ENCODE results near the gene WDR18.

The WDR18 gene

GRCh38 chr19:1008268-1009040 is 24.3 kb downstream of the WDR18 start:
- no peak for TF ChIP-seq TAF1 (IDR thresholded peaks at IDR 0.05; ENCODE audit: borderline replicate concordance, insufficient read depth, low read length)
- no peak for TF ChIP-seq REST (IDR thresholded peaks at IDR 0.05; ENCODE audit: insufficient read depth in 1 of 2, low read depth in 2 of 2, low read length in 2 of 2)
- no peak for TF ChIP-seq POLR2AphosphoS5 (IDR thresholded peaks at IDR 0.05; ENCODE audit: low read depth, low read length)
- no peak for TF ChIP-seq FOXP2 (optimal IDR thresholded peaks at IDR 0.05; ENCODE audit: borderline replicate concordance, extremely low read depth, extremely low read length, insufficient read depth)
- no peak for TF ChIP-seq SIN3A (IDR thresholded peaks at IDR 0.05; ENCODE audit: borderline replicate concordance, insufficient read depth, low read length)

- TF ChIP-seq TAF1 (IDR thresholded peaks at IDR 0.05; ENCODE audit: borderline replicate concordance, insufficient read depth, low read length) (no peak), SIN3A (IDR thresholded peaks at IDR 0.05; ENCODE audit: borderline replicate concordance, insufficient read depth, low read length) (no peak), FOXP2 (optimal IDR thresholded peaks at IDR 0.05; ENCODE audit: borderline replicate concordance, extremely low read depth, extremely low read length, insufficient read depth) (no peak)
These were observed 25.2 kb downstream of the WDR18 start for GRCh38 chr19:1009041-1009980.

GRCh38 chr19:1009981-1010538 is 25.9 kb downstream of the WDR18 start:
- no peak for TF ChIP-seq SIN3A (IDR thresholded peaks at IDR 0.05; ENCODE audit: borderline replicate concordance, insufficient read depth, low read length)
- TF ChIP-seq FOXP2 (optimal IDR thresholded peaks at IDR 0.05; ENCODE audit: borderline replicate concordance, extremely low read depth, extremely low read length, insufficient read depth) = no peak
- no peak for TF ChIP-seq POLR2AphosphoS5 (IDR thresholded peaks at IDR 0.05; ENCODE audit: low read depth, low read length)
- no peak for TF ChIP-seq REST (IDR thresholded peaks at IDR 0.05; ENCODE audit: insufficient read depth in 1 of 2, low read depth in 2 of 2, low read length in 2 of 2)
- no peak for TF ChIP-seq TAF1 (IDR thresholded peaks at IDR 0.05; ENCODE audit: borderline replicate concordance, insufficient read depth, low read length)

GRCh38 chr19:1010586-1011510 is 26.7 kb downstream of the WDR18 start:
- TF ChIP-seq FOXP2 (optimal IDR thresholded peaks at IDR 0.05; ENCODE audit: borderline replicate concordance, extremely low read depth, extremely low read length, insufficient read depth) = no peak
- TF ChIP-seq REST (IDR thresholded peaks at IDR 0.05; ENCODE audit: insufficient read depth in 1 of 2, low read depth in 2 of 2, low read length in 2 of 2) = no peak
- TF ChIP-seq TAF1 (IDR thresholded peaks at IDR 0.05; ENCODE audit: borderline replicate concordance, insufficient read depth, low read length) = no peak
- no peak for TF ChIP-seq SIN3A (IDR thresholded peaks at IDR 0.05; ENCODE audit: borderline replicate concordance, insufficient read depth, low read length)
